ENCODE results near the gene RPIA.

RPIA gene

GRCh38 chr2:88686320-88686719 is 5.2 kb upstream of the RPIA start:
- DNase-seq (ENCODE audit: low read depth) = no peak

DNA sequence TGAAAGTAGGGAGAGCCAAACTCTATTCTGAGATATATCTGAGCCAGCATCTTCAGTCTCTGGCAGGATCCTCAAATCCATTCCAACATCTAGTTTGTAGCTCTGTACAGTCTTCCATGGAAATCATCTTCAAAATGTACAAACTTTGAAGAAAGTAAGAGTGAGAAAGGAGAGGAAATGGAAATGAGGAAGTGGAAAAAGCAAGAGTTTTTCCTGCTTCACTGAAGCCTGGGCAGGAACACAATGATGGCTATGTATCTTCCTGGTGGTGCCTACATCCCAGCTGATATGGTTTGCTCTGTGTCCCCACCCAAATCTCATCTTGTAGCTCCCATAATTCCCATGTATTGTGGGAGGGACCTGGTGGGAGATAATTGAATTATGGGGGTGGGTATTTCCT is 4.1 kb upstream of the RPIA start:
- no peak for DNase-seq (ENCODE audit: low read depth)

GRCh38 chr2:88690591-88691338 is 708 bp upstream of the RPIA start:
- no peak for DNase-seq (ENCODE audit: low read depth)

- DNase-seq (ENCODE audit: low read depth) = no peak
Measured at GRCh38 chr2:88692187-88692586, 714 bp downstream of the RPIA start.

GRCh38 chr2:88693911-88694414 is 2.5 kb downstream of the RPIA start:
- DNase-seq (ENCODE audit: low read depth) = no peak

GRCh38 chr2:88696611-88697010 is 5.1 kb downstream of the RPIA start:
- DNase-seq (ENCODE audit: low read depth) = no peak

DNA sequence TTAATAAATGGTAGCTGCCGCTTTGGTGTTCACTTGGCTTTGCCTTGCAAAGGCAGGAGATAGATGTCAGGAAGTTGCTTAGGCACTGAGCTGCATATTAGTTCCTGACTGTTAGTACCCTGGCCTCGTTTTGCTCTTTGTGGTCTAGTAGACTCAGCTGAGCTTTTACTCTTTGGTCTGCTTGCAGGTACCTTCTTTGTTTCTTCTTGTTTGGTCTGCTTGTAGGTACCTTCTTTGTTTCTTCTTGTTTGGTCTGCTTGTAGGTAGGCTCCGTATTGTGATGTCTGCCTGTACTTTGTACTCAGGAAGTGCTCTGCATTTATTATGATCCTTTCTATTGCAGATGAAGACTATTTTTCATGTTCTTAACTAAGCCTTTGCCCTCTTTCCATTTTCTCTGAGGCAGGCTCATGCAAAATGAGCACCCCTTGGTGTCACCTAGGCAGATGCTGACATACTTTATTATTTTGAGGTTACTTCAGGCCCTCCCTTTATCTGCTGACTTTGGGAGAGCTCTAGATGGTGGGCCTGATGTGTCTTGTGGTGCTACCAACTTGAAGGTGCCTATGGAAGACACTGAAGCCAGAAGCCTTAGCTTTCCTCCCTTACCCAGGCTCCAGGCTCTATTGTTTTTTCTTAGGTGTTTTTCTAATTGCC is 6.0 kb downstream of the RPIA start:
- DNase-seq (ENCODE audit: low read depth) = no peak

DNA sequence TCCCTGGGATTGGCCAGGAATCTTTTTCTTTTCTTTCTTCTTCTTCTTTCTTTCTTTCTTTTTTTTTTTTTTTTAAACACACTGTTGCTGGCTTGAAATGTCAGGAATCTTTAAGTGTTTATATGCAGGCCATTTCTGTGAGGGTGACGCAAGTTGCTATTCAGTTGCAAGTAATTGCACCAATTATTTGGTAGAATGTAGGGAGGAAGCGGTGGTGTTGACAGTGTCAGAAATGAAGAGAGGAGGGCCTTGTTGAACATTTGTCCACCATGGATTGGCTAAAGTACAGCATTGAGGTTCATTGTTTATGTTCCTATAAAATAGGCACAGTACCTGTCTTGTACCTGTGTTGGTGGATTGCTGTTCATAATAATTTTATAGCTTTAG is 6.5 kb downstream of the RPIA start:
- no peak for DNase-seq (ENCODE audit: low read depth)

DNA sequence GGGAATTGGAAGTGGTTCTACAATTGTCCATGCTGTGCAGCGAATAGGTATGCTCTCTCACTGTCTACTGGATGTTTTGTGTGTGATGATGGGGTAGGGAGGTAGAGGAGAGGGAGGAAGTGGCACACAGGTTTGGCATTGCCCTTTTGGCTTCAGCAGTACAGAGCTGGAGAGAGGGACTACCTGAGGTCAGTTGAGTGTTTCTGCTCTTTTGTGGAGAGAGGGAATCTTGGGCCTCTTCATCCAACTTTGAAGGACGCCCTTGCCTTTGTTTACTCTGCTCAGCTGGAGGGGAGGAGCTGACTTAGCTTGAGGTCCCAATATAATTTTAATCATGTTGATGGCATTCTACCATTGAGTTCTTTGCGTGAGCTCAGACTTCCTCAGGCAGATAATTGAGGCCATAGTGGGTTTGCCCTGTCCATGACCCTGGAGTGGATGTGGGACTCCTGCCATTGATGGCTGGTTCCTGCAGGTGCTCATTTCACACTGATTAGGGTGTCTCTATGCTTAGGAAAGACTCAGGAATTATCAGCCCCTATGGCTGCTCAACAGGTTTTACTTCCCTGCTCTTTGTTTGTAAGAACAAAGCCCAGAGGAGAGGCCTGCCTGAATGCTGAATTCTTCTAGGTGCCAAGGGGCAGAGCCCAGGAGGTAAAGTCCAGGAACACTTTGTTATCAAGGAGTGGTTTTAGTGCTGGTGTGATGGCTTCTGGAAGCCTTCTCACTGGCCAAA is 7.2 kb downstream of the RPIA start:
- no peak for DNase-seq (ENCODE audit: low read depth)

DNA sequence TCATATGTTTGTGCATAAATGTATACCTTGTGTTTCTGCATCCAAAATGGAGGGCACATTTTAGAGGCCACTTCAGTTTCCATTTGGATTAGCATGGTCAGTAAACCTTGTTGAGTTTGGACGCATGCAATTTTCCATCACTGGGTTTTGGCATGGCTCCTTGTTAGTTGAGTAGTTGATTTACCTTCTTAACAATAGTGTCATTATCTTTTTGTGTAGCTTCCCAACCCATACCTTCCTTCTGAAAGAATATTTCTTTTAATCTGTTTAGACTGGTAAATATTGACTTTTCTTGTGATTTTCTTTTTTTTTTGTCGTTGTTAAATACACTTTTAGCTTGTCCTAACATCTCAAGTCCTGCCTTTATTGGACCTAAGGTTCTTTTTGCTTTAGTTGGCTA is 15.5 kb downstream of the RPIA start:
- DNase-seq (ENCODE audit: low read depth) = no peak

DNA sequence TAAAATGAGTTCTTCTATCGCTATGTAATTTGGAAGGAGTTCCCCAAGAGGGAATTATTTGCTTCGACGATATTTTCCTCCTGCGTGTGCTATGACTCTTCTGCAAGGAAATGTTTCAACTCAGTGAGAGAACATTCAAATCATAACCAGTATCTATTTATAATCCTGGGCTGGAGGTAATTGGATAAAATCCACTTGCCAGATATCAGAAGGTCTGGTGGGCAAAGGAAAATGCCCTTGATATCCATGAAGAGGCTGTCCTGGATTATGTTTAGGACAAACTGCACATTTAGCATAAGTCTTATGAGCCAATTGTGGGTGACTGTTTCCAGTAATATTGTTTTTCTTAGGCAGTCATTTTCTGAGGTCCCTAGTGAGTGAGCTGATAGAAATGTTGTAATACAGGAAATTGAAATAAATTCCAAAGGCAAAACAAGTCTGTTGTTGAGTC is 17.7 kb downstream of the RPIA start:
- DNase-seq (ENCODE audit: low read depth) = peak; percentile 39

GRCh38 chr2:88711289-88711688 is 19.8 kb downstream of the RPIA start:
- no peak for DNase-seq (ENCODE audit: low read depth)

GRCh38 chr2:88711897-88712296 is 20.4 kb downstream of the RPIA start:
- no peak for DNase-seq (ENCODE audit: low read depth)

DNA sequence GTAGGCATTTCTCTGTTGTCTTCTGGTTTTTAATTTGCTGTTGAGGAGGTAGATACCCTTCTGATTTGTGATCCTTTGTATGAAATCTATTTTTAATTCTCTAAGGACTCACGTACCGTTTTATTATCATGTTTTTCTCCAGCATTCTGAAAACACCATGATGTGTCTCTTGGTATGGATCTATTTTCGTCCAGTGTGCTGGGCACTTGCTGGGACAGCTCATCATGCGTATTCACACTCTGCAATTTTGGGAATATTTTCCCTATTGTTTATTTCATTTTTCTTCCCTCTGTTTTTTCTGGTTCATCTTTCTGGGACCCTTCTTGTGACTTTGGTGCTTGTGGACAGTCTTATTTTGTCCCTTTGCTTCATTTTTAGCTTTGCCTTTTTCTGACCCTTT is 21.9 kb downstream of the RPIA start:
- no peak for DNase-seq (ENCODE audit: low read depth)

GRCh38 chr2:88714667-88715066 is 23.2 kb downstream of the RPIA start:
- no peak for DNase-seq (ENCODE audit: low read depth)

GRCh38 chr2:88720399-88720798 is 28.9 kb downstream of the RPIA start:
- DNase-seq (ENCODE audit: low read depth) = no peak

- no peak for DNase-seq (ENCODE audit: low read depth)
Measured at GRCh38 chr2:88721268-88721667, 29.8 kb downstream of the RPIA start.

DNA sequence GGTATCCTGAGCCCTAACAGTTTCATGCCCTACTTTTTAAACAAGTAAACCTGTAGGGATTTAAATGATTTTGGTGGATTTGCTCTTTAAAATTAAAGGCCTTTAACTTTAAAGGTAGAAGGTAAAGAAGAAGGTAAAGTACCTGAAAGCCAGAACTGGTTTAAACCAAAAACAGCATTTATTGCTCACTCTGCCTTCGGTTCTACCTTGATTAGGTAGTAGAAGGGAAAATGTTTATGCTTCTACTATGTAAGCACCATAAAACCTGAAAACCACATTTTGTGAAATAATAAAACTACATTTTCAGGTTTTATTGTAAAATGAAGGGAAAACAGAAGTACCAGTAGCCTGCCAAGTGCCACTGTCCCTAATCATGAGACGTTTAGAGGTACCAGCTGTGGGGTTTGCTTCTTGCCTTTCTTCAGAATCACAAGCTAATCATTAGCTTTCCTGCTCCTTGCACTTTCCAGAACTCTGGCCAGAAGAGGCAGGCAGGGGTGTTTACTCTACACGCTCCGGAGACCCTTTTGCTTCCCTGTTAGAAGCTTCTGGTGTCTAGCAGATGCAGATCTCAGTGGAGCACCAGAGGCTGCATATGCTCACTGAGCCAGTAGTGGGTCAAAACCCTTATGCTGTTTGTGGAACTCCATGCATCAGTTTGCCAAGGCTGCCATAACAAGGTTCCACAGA is 33.3 kb downstream of the RPIA start:
- no peak for DNase-seq (ENCODE audit: low read depth)

GRCh38 chr2:88729061-88729745 is 37.7 kb downstream of the RPIA start:
- peak; percentile 23 for DNase-seq (ENCODE audit: low read depth)

GRCh38 chr2:88733155-88733902 is 41.9 kb downstream of the RPIA start:
- DNase-seq (ENCODE audit: low read depth) = no peak

DNA sequence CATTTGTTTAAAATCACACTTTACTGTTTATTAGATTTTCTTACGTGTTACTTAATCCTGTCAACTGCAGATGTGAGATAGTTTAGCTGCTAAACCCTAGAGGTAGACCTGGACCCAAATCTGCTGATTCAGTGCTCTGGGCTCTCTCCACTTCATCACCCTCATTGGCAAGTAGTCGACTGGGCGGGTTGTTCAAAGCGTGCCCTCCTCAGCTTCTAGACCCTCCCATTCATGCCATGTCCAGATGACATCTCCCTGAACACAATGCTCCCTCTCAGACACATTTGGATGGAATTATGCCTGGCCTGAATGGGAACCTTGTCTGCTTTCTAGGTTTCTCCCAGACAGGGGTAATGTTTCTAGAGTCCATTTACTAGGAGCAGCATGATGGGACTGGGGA is 43.7 kb downstream of the RPIA start:
- DNase-seq (ENCODE audit: low read depth) = no peak
